ENCODE results near the gene TFAP2C.
"Not testable (repeated sequence)": the region's sequence is repeated elsewhere in the genome, so short reads cannot be mapped to it uniquely, and the experiment has no call there.

TFAP2C gene

GRCh38 chr20:56617489-56617888 is 11.6 kb upstream of the TFAP2C start:
- FAIRE-seq: no peak

- no peak for FAIRE-seq
Measured at GRCh38 chr20:56621730-56622129, 7.4 kb upstream of the TFAP2C start.

GRCh38 chr20:56623930-56624329 is 5.2 kb upstream of the TFAP2C start:
- FAIRE-seq: not testable (repeated sequence)

- FAIRE-seq: no peak
Measured at GRCh38 chr20:56624786-56625681, 4.1 kb upstream of the TFAP2C start.

GRCh38 chr20:56625837-56626236 is 3.3 kb upstream of the TFAP2C start:
- FAIRE-seq: no peak

- FAIRE-seq: no peak
Measured at GRCh38 chr20:56626367-56627121, 2.6 kb upstream of the TFAP2C start.

- FAIRE-seq: no peak
Measured at GRCh38 chr20:56627122-56628014, 1.7 kb upstream of the TFAP2C start.

GRCh38 chr20:56628015-56628872 is 862 bp upstream of the TFAP2C start:
- no peak for FAIRE-seq

GRCh38 chr20:56629464-56630085 is 469 bp downstream of the TFAP2C start:
- FAIRE-seq: no peak

GRCh38 chr20:56630086-56630493 is 984 bp downstream of the TFAP2C start:
- no peak for FAIRE-seq

GRCh38 chr20:56630506-56631317 is 1.6 kb downstream of the TFAP2C start:
- no peak for FAIRE-seq

GRCh38 chr20:56631318-56631989 is 2.3 kb downstream of the TFAP2C start:
- no peak for FAIRE-seq

- FAIRE-seq: no peak
Measured at GRCh38 chr20:56631990-56632327, 2.9 kb downstream of the TFAP2C start.

GRCh38 chr20:56634307-56634706 is 5.2 kb downstream of the TFAP2C start:
- no peak for FAIRE-seq

GRCh38 chr20:56634735-56635385 is 5.8 kb downstream of the TFAP2C start:
- no peak for FAIRE-seq

- FAIRE-seq: no peak
Measured at GRCh38 chr20:56636716-56637115, 7.6 kb downstream of the TFAP2C start.

GRCh38 chr20:56637576-56637975 is 8.5 kb downstream of the TFAP2C start:
- FAIRE-seq: no peak

- no peak for FAIRE-seq
Measured at GRCh38 chr20:56646599-56646998, 17.5 kb downstream of the TFAP2C start.

- no peak for FAIRE-seq
Measured at GRCh38 chr20:56653211-56653610, 24.1 kb downstream of the TFAP2C start.

Data from colon (tissue), 2 donors.